ENCODE results near the gene KLF6.

Gene KLF6

GRCh38 chr10:3774814-3775695 lies 10.0 kb downstream of the KLF6 start:
- no peak for DNase-seq (ENCODE audit: low spot score)

- DNase-seq (ENCODE audit: low spot score) = no peak
Observed at GRCh38 chr10:3774018-3774813, 10.8 kb downstream of the KLF6 start.

- no peak for DNase-seq (ENCODE audit: low spot score)
Observed at GRCh38 chr10:3773460-3774017, 11.5 kb downstream of the KLF6 start.

GRCh38 chr10:3772361-3773171 lies 12.4 kb downstream of the KLF6 start:
- no peak for DNase-seq (ENCODE audit: low spot score)

GRCh38 chr10:3770611-3771110 lies 14.3 kb downstream of the KLF6 start:
- DNase-seq (ENCODE audit: low spot score) = no peak

GRCh38 chr10:3769556-3769955 lies 15.5 kb downstream of the KLF6 start:
- no peak for DNase-seq (ENCODE audit: low spot score)

GRCh38 chr10:3766046-3766756 lies 18.8 kb downstream of the KLF6 start:
- no peak for DNase-seq (ENCODE audit: low spot score)

GRCh38 chr10:3765146-3765545 lies 19.9 kb downstream of the KLF6 start:
- DNase-seq (ENCODE audit: low spot score) = no peak

- no peak for DNase-seq (ENCODE audit: low spot score)
Observed at GRCh38 chr10:3764626-3765112, 20.3 kb downstream of the KLF6 start.

- no peak for DNase-seq (ENCODE audit: low spot score)
Observed at GRCh38 chr10:3763852-3764625, 21.0 kb downstream of the KLF6 start.

- DNase-seq (ENCODE audit: low spot score) = no peak
Observed at GRCh38 chr10:3763035-3763456, 22.0 kb downstream of the KLF6 start.

- no peak for DNase-seq (ENCODE audit: low spot score)
Observed at GRCh38 chr10:3762309-3762708, 22.7 kb downstream of the KLF6 start.

- DNase-seq (ENCODE audit: low spot score) = peak; percentile 54
Observed at GRCh38 chr10:3761904-3762303, 23.1 kb downstream of the KLF6 start.

GRCh38 chr10:3761021-3761686 lies 23.9 kb downstream of the KLF6 start:
- no peak for DNase-seq (ENCODE audit: low spot score)

GRCh38 chr10:3760083-3760482 lies 24.9 kb downstream of the KLF6 start:
- DNase-seq (ENCODE audit: low spot score) = no peak

GRCh38 chr10:3759397-3759796 lies 25.6 kb downstream of the KLF6 start:
- no peak for DNase-seq (ENCODE audit: low spot score)

GRCh38 chr10:3758491-3758970 lies 26.5 kb downstream of the KLF6 start:
- DNase-seq (ENCODE audit: low spot score) = no peak

- no peak for DNase-seq (ENCODE audit: low spot score)
Observed at GRCh38 chr10:3757638-3758490, 27.1 kb downstream of the KLF6 start.
